COLO829 (cell line): ENCODE measurements around the gene SMCO4.
"Not testable (repeated sequence)": the region's sequence is repeated elsewhere in the genome, so short reads cannot be mapped to it uniquely, and the experiment has no call there.

Source experiments
- DNase-seq: peaks from one replicate; pipeline ENCODE4 v3.0.0; 2012; ENCODE audit warnings: low spot score

Gene SMCO4

GRCh38 chr11:93476796-93477195 is 66.4 kb downstream of the SMCO4 start:
- DNase-seq: no peak

GRCh38 chr11:93474123-93474522 is 69.1 kb downstream of the SMCO4 start:
- no peak for DNase-seq

- DNase-seq: no peak
Observed at GRCh38 chr11:93468290-93468689, 74.9 kb downstream of the SMCO4 start.

- DNase-seq: no peak
Observed at GRCh38 chr11:93467054-93467453, 76.1 kb downstream of the SMCO4 start.

- no peak for DNase-seq
Observed at GRCh38 chr11:93464927-93465540, 78.2 kb downstream of the SMCO4 start.

GRCh38 chr11:93463666-93464065 is 79.5 kb downstream of the SMCO4 start:
- not testable (repeated sequence) for DNase-seq

GRCh38 chr11:93458286-93458685 is 84.9 kb downstream of the SMCO4 start:
- DNase-seq: no peak

GRCh38 chr11:93444617-93445073 is 98.5 kb downstream of the SMCO4 start:
- no peak for DNase-seq

- not testable (repeated sequence) for DNase-seq
Observed at GRCh38 chr11:93443232-93443631, 100.0 kb downstream of the SMCO4 start.

- DNase-seq: no peak
Observed at GRCh38 chr11:93432247-93432646, 110.9 kb downstream of the SMCO4 start.
